CD14-positive monocyte (primary cell): ENCODE measurements around the gene AMZ1. TPM values are rescaled to one million over a fixed set of nuclear protein-coding genes. Genes with fewer than 3 reads are reported as not detected.

ENCODE experiments used
- DNase-seq, 3 donors: peaks; one replicate each; pipeline ENCODE4 v3.0.0-alpha.2; 2011 to 2022
- H2AFZ ChIP-seq: 2 replicates; pipeline ENCODE4 v1.6.0; 2012; ENCODE audit warnings: mild to moderate bottlenecking, low read depth, low read length, inconsistent platforms; ENCODE audit not compliant: insufficient read depth, poor library complexity, severe bottlenecking
- H3K27ac ChIP-seq, 2 donors: 1 replicate in 1 of 2; 2 replicates in 1 of 2; pipeline ENCODE4 v1.5.1; 2012 to 2013; ENCODE audit warnings: low read length in 2 of 2, control low read depth in 1 of 2, inconsistent platforms in 1 of 2, low read depth in 1 of 2, mild to moderate bottlenecking in 1 of 2
- H3K27me3 ChIP-seq, 2 donors: one replicate each; pipeline versions ENCODE4 v1.6.0 to v1.6.1; 2011 to 2013; ENCODE audit warnings: low read length in 2 of 2; ENCODE audit not compliant: control insufficient read depth in 2 of 2, insufficient read depth in 2 of 2
- H3K36me3 ChIP-seq, 2 donors: replicated peaks in 1 of 2; 1 replicate in 1 of 2; 2 replicates in 1 of 2; pipeline versions ENCODE4 v1.5.1 to v1.6.1; 2012 to 2013; ENCODE audit warnings: low read length in 2 of 2, control low read depth in 1 of 2, inconsistent platforms in 1 of 2, mild to moderate bottlenecking in 1 of 2; ENCODE audit not compliant: insufficient read depth in 2 of 2, control insufficient read depth in 1 of 2
- H3K4me1 ChIP-seq, 2 donors: 1 replicate in 1 of 2; 2 replicates in 1 of 2; pipeline versions ENCODE4 v1.5.1 to v1.6.1; 2012 to 2013; ENCODE audit warnings: low read length in 2 of 2, control low read depth in 1 of 2, inconsistent platforms in 1 of 2, mild to moderate bottlenecking in 1 of 2, moderate library complexity in 1 of 2; ENCODE audit not compliant: insufficient read depth in 2 of 2, control insufficient read depth in 1 of 2
- H3K4me2 ChIP-seq: replicated peaks from 2 replicates; pipeline ENCODE3; 2012; ENCODE audit warnings: low read length, moderate library complexity, mild to moderate bottlenecking; ENCODE audit not compliant: poor library complexity, severe bottlenecking; ENCODE audit errors: extremely low read depth
- H3K4me3 ChIP-seq, 3 experiments: fragments of 200-600 bp in 1 of 3; sonication (generic) in 1 of 3; replicated peaks in 1 of 3; 1 replicate in 2 of 3; 2 replicates in 1 of 3; pipeline ENCODE4 v1.5.1; 2011 to 2013; ENCODE audit warnings: low read length in 3 of 3, mild to moderate bottlenecking in 3 of 3, control low read depth in 2 of 3, low read depth in 2 of 3, inconsistent platforms in 1 of 3, moderate library complexity in 1 of 3
- H3K79me2 ChIP-seq: 2 replicates; pipeline ENCODE4 v1.6.0; 2012; ENCODE audit warnings: mild to moderate bottlenecking, control low read depth, inconsistent platforms, low read length, moderate library complexity; ENCODE audit not compliant: insufficient read depth
- H3K9ac ChIP-seq: 2 replicates; pipeline ENCODE4 v1.6.0; 2017; ENCODE audit warnings: low read length, mild to moderate bottlenecking; ENCODE audit not compliant: insufficient read depth, poor library complexity, severe bottlenecking
- H3K9me3 ChIP-seq, 2 donors: replicated peaks in 1 of 2; 1 replicate in 1 of 2; 2 replicates in 1 of 2; pipeline versions ENCODE4 v1.5.1 to v1.6.1; 2012 to 2013; ENCODE audit warnings: low read length in 2 of 2, control low read depth in 1 of 2; ENCODE audit not compliant: control insufficient read depth in 1 of 2, insufficient read depth in 1 of 2
- H4K20me1 ChIP-seq: 2 replicates; pipeline ENCODE4 v1.6.0; 2012; ENCODE audit warnings: mild to moderate bottlenecking, low read length, control low read depth, moderate library complexity; ENCODE audit not compliant: insufficient read depth
- H3K27ac Mint-ChIP-seq, 7 donors: one replicate each; pipeline ENCODE4 v1.8.0; 2020; ENCODE audit warnings: mild to moderate bottlenecking in 7 of 7, mixed read lengths in 7 of 7, moderate library complexity in 6 of 7, inconsistent platforms in 2 of 7
- H3K27me3 Mint-ChIP-seq, 3 donors: one replicate each; pipeline ENCODE4 v1.8.0; 2021 to 2022; ENCODE audit warnings: low read depth in 3 of 3, mild to moderate bottlenecking in 3 of 3, mixed read lengths in 3 of 3, moderate library complexity in 3 of 3, inconsistent platforms in 1 of 3
- H3K36me3 Mint-ChIP-seq, 2 donors: one replicate each; pipeline ENCODE4 v1.8.0; 2020; ENCODE audit warnings: mixed read lengths in 2 of 2, inconsistent platforms in 1 of 2, mild to moderate bottlenecking in 1 of 2
- H3K4me1 Mint-ChIP-seq: one replicate; pipeline ENCODE4 v1.8.0; 2020; ENCODE audit warnings: mild to moderate bottlenecking, mixed read lengths
- H3K4me3 Mint-ChIP-seq, 2 donors: one replicate each; pipeline ENCODE4 v1.8.0; 2020; ENCODE audit warnings: mild to moderate bottlenecking in 2 of 2, mixed read lengths in 2 of 2, moderate library complexity in 1 of 2
- H3K9me3 Mint-ChIP-seq, 7 donors: one replicate each; pipeline ENCODE4 v1.8.0; 2020 to 2022; ENCODE audit warnings: mixed read lengths in 7 of 7, mild to moderate bottlenecking in 6 of 7, moderate library complexity in 6 of 7, inconsistent platforms in 2 of 7
- CTCF ChIP-seq: fragments of 200-600 bp; IDR thresholded peaks from one replicate; pipeline ENCODE4 v1.8.0; 2022; ENCODE audit warnings: antibody characterized with exemption, mild to moderate bottlenecking
- WGBS: methylation state at CpG from one replicate; pipeline ENCODE4 v1.1.5; 2013; ENCODE audit warnings: missing lambda C conversion rate; ENCODE audit not compliant: insufficient coverage; 5-methylcytosine and 5-hydroxymethylcytosine counted together
- intact Hi-C, 2 donors: fragments of 100-400 bp; cut with micrococcal nuclease; formaldehyde crosslinking; loops; one replicate each; pipeline versions ENCODE4 v1.15.0 to v1.15.1; 2023
- polyA plus RNA-seq, 3 donors: library from polyadenylated mRNA; depleted of rRNA in 1 of 3; unstranded in 2 of 3; stranded (reverse) in 1 of 3; fragments of 300-500 nt in 2 of 3; fragments of >200 nt in 1 of 3; fragmentation: Illumina TruSeq in 2 of 3; gene quantifications; 1 replicate in 2 of 3; 2 replicates in 1 of 3; pipeline ENCODE4 v1.2.3, GENCODE V29; 2012 to 2021

The AMZ1 gene
- polyA plus RNA-seq, 3 donors = 0.09 to 0.25 (median 0.14) TPM

- peaks cover 20 to 49% of the 10 kb centered on the region in 2 donors for H3K36me3 Mint-ChIP-seq
- no peaks in the 10 kb centered on the region for H3K9me3 ChIP-seq
- peaks cover 0 to 1% (median 0%) of the 10 kb centered on the region in 7 donors for H3K9me3 Mint-ChIP-seq
- H3K4me2 ChIP-seq = peak overlapping the region; percentile 75
- H3K4me3 ChIP-seq = peak overlapping the region in 1 of 3 experiments; percentile 64
- intact Hi-C loops = loop anchor here in 1 of 2 donors (5.0 kb wide), 2 partner anchors 33 to 103 kb away; no protein-coding TSS in a partner anchor
- 0% methylated on average over 8 of the region's 14 CpGs for WGBS
- no peaks in the 10 kb centered on the region for H3K27me3 ChIP-seq
- no peak for TF ChIP-seq CTCF
- no peak overlapping the region for H2AFZ ChIP-seq
- no peaks in the 10 kb centered on the region for H3K27me3 Mint-ChIP-seq
- peaks cover 79% of the 10 kb centered on the region for H4K20me1 ChIP-seq
- H3K27ac Mint-ChIP-seq = peak overlapping the region; percentile 84 to 92 (median 88)
- peak overlapping the region; percentile 53 for H3K9ac ChIP-seq
- peaks cover 60% of the 10 kb centered on the region for H3K79me2 ChIP-seq
- H3K36me3 ChIP-seq = peaks cover 25 to 32% of the 10 kb centered on the region in 2 donors
- H3K4me1 ChIP-seq = peaks cover 70 to 74% of the 10 kb centered on the region in 2 donors
- DNase-seq = peak; percentile 41 to 60 (median 43)
- H3K4me1 Mint-ChIP-seq = peaks cover 56% of the 10 kb centered on the region
- peak overlapping the region; percentile 61 to 75 for H3K27ac ChIP-seq
- H3K4me3 Mint-ChIP-seq = peak overlapping the region; percentile 68 to 75
Observed at GRCh38 chr7:2645274-2645868, 42.6 kb upstream of the AMZ1 start.

DNA sequence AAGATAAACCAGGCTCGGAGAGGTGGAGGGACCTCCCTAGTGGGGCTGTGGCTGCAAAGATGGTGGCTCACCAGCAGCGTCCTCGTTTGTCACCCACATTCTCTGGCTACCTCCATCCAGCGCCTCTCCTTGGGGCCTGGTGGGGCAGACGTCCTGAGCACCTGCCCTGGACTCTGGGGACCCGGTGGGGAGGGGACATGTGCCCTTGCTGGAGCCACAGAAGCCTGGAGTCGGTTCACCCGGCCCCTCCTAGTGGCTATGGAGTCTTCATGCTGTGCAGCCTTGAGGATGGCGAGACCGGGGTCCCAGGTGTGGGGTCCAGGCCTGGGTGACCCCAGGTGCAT lies 41.7 kb upstream of the AMZ1 start:
- no peak overlapping the region for H3K4me2 ChIP-seq
- 94% methylated on average over 4 of the region's 10 CpGs for WGBS

More for the DNA sequence above, 41.7 kb upstream of the AMZ1 start:
- Histone ChIP-seq H3K27ac (peak overlapping the region in 1 of 2 donors; percentile 48), H4K20me1 (peaks cover 82% of the 10 kb centered on the region), H3K4me1 (peaks cover 60 to 65% of the 10 kb centered on the region in 2 donors), H3K36me3 (peaks cover 33 to 41% of the 10 kb centered on the region in 2 donors), H3K9ac (no peak overlapping the region), H2AFZ (no peak overlapping the region), H3K9me3 (no peaks in the 10 kb centered on the region), H3K4me3 (no peak overlapping the region), H3K27me3 (no peaks in the 10 kb centered on the region), H3K79me2 (peaks cover 50% of the 10 kb centered on the region)
- H3K27ac Mint-ChIP-seq = peak overlapping the region in 5 of 7 donors; percentile 82 to 92 (median 86)
- no peaks in the 10 kb centered on the region for H3K27me3 Mint-ChIP-seq
- peaks cover 26 to 59% of the 10 kb centered on the region in 2 donors for H3K36me3 Mint-ChIP-seq
- intact Hi-C loops = loop anchor here in 1 of 2 donors (5.0 kb wide), 2 partner anchors 34 to 104 kb away; no protein-coding TSS in a partner anchor
- DNase-seq = no peak
- H3K9me3 Mint-ChIP-seq = peaks cover 0 to 1% (median 0%) of the 10 kb centered on the region in 7 donors
- TF ChIP-seq CTCF = no peak
- H3K4me3 Mint-ChIP-seq = no peak overlapping the region
- peaks cover 47% of the 10 kb centered on the region for H3K4me1 Mint-ChIP-seq
